SU-DHL-6 (cell line): ENCODE data around the gene CLUH.
"Not testable (repeated sequence)": the region's sequence is repeated elsewhere in the genome, so short reads cannot be mapped to it uniquely, and the experiment has no call there.

ENCODE experiments used
- H2AFZ ChIP-seq: fragments of 200-600 bp; sonication (generic); 2 replicates; pipeline ENCODE4 v1.6.1; 2014; ENCODE audit warnings: low read depth, mild to moderate bottlenecking, moderate library complexity, mixed read lengths, antibody characterized with exemption, low read length; ENCODE audit not compliant: severe bottlenecking
- H3F3A ChIP-seq: fragments of 200-600 bp; shearing (Covaris generic); 2 replicates; pipeline ENCODE4 v1.6.0; 2016; ENCODE audit warnings: antibody characterized with exemption, mild to moderate bottlenecking; ENCODE audit not compliant: insufficient read depth
- H3K27ac ChIP-seq: fragments of 200-600 bp; sonication (generic); 2 replicates; pipeline ENCODE4 v1.5.1; 2016; ENCODE audit warnings: low read depth, mild to moderate bottlenecking, low read length, moderate library complexity, mixed read lengths
- H3K27me3 ChIP-seq: fragments of 200-600 bp; sonication (generic), shearing (Covaris generic); 2 replicates; pipeline ENCODE4 v1.6.0; 2014; ENCODE audit warnings: mild to moderate bottlenecking, low read length
- H3K36me3 ChIP-seq: fragments of 200-600 bp; sonication (generic); 2 replicates; pipeline ENCODE4 v1.6.1; 2014; ENCODE audit warnings: mild to moderate bottlenecking, low read length, mixed read lengths
- H3K4me2 ChIP-seq: fragments of 300-600, 200-600 bp; shearing (Covaris generic), sonication (generic); 2 replicates; pipeline ENCODE4 v1.6.0; 2014; ENCODE audit warnings: low read length, low read depth, mild to moderate bottlenecking; ENCODE audit not compliant: poor library complexity, severe bottlenecking
- H3K4me3 ChIP-seq: fragments of 200-600 bp; sonication (generic); 2 replicates; pipeline ENCODE4 v1.5.1; 2014; ENCODE audit warnings: antibody characterized with exemption, low read length, mild to moderate bottlenecking, mixed read lengths; ENCODE audit not compliant: insufficient read depth, poor library complexity, severe bottlenecking
- H3K79me2 ChIP-seq: fragments of 200-600 bp; sonication (generic); 2 replicates; pipeline ENCODE4 v1.6.1; 2014; ENCODE audit warnings: mild to moderate bottlenecking, low read length, moderate library complexity; ENCODE audit not compliant: insufficient read depth
- H3K9ac ChIP-seq: fragments of 200-600 bp; sonication (generic); 2 replicates; pipeline ENCODE4 v1.7.0; 2014; ENCODE audit warnings: mild to moderate bottlenecking, low read length
- H3K9me2 ChIP-seq: fragments of 200-600 bp; sonication (generic); replicated peaks from 2 replicates; pipeline ENCODE4 v1.6.1; 2014; ENCODE audit warnings: low read length; ENCODE audit not compliant: insufficient read depth
- H3K9me3 ChIP-seq: fragments of 200-600 bp; sonication (generic); 2 replicates; pipeline ENCODE4 v1.6.1; 2014; ENCODE audit warnings: low read length, mixed read lengths; ENCODE audit not compliant: insufficient read depth
- H4K20me1 ChIP-seq: fragments of 200-600 bp; sonication (generic); 2 replicates; pipeline ENCODE4 v1.6.1; 2014; ENCODE audit warnings: low read depth, mild to moderate bottlenecking, antibody characterized with exemption, low read length, moderate library complexity, mixed read lengths
- EZH2phosphoT487 ChIP-seq: fragments of 200-600 bp; sonication (generic), shearing (Covaris generic); conservative IDR thresholded peaks from 2 replicates; pipeline ENCODE4 v1.6.1; 2018; ENCODE audit warnings: mild to moderate bottlenecking, antibody characterized with exemption, low read length, moderate library complexity, mixed read lengths
- TF ChIP-seq, protein P1 (sequence below): fragments of 200-600 bp; sonication (generic); IDR thresholded peaks from one replicate; pipeline ENCODE4 v1.5.1; 2017; ENCODE audit warnings: antibody characterized with exemption, mild to moderate bottlenecking, low read length, moderate library complexity; ENCODE audit not compliant: insufficient read depth, poor library complexity, severe bottlenecking

CLUH gene

DNA sequence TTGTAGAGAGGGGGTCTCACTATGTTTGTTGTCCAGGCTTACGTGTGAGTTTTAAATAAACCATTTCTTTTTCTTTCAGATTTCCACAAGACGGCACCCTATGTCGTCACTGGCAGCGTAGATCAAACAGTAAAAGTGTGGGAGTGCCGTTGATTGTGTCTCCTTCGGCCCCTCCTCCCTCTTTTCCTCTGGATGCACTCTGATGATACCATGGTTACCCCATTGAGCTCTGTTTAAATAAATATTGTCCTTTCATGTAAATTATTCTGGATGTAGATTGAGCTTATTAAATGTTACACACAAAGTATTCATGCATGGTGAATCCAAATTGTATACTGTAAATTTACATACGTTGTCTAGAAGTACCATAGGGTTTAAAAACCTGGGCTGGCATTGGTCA, 29.9 kb downstream of the CLUH start:
- no peak for TF ChIP-seq EZH2phosphoT487
- TF ChIP-seq, protein P1, sequence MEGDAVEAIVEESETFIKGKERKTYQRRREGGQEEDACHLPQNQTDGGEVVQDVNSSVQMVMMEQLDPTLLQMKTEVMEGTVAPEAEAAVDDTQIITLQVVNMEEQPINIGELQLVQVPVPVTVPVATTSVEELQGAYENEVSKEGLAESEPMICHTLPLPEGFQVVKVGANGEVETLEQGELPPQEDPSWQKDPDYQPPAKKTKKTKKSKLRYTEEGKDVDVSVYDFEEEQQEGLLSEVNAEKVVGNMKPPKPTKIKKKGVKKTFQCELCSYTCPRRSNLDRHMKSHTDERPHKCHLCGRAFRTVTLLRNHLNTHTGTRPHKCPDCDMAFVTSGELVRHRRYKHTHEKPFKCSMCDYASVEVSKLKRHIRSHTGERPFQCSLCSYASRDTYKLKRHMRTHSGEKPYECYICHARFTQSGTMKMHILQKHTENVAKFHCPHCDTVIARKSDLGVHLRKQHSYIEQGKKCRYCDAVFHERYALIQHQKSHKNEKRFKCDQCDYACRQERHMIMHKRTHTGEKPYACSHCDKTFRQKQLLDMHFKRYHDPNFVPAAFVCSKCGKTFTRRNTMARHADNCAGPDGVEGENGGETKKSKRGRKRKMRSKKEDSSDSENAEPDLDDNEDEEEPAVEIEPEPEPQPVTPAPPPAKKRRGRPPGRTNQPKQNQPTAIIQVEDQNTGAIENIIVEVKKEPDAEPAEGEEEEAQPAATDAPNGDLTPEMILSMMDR, result no peak
- no peaks in the 10 kb centered on the region for H3K9me2 ChIP-seq
- H3F3A ChIP-seq, result peaks cover 18% of the 10 kb centered on the region; the same call in 1 of the 2 replicates
- no peak overlapping the region for H3K27ac ChIP-seq
- H3K4me3 ChIP-seq, result no peak overlapping the region
- no peaks in the 10 kb centered on the region for H4K20me1 ChIP-seq
- no peak overlapping the region for H2AFZ ChIP-seq
- H3K36me3 ChIP-seq, result peaks cover 36% of the 10 kb centered on the region
- H3K4me2 ChIP-seq, result no peak overlapping the region
- H3K9ac ChIP-seq, result no peak overlapping the region
- no peaks in the 10 kb centered on the region for H3K9me3 ChIP-seq
- no peaks in the 10 kb centered on the region for H3K27me3 ChIP-seq
- H3K79me2 ChIP-seq, result no peaks in the 10 kb centered on the region

DNA sequence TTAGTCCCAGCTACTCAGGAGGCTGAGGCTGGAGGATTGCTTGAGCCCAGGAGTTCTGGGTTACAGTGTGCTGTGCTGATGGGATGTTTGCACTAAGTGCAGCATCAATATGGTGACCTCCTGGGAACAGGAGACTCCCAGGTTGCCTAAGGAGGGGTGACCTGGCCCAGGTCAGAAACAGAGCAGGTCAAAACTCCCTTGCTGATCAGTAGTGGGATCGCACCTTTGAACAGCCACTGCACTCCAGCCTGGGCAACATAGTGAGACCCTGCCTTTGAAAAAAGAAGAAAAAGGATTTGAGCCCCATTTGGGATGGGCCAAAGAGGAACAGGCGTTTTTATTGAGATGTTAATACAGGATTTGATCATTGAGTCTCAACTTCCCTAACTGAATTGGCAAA, 30.6 kb downstream of the CLUH start:
- H3F3A ChIP-seq, result peaks cover 16% of the 10 kb centered on the region; the same call in 1 of the 2 replicates
- no peaks in the 10 kb centered on the region for H3K9me3 ChIP-seq
- H3K9ac ChIP-seq, result no peak overlapping the region
- H3K27ac ChIP-seq, result no peak overlapping the region
- no peak overlapping the region for H3K4me3 ChIP-seq
- no peak overlapping the region for H2AFZ ChIP-seq
- H3K79me2 ChIP-seq, result 0 out of 2 replicates have a peak, but pooled peaks cover 3% of the 10 kb centered on the region
- peaks cover 41% of the 10 kb centered on the region for H3K36me3 ChIP-seq
- H3K9me2 ChIP-seq, result no peaks in the 10 kb centered on the region
- TF ChIP-seq, protein P1, result no peak
- TF ChIP-seq EZH2phosphoT487, result no peak
- H4K20me1 ChIP-seq, result no peaks in the 10 kb centered on the region
- no peaks in the 10 kb centered on the region for H3K27me3 ChIP-seq
- H3K4me2 ChIP-seq, result no peak overlapping the region

DNA sequence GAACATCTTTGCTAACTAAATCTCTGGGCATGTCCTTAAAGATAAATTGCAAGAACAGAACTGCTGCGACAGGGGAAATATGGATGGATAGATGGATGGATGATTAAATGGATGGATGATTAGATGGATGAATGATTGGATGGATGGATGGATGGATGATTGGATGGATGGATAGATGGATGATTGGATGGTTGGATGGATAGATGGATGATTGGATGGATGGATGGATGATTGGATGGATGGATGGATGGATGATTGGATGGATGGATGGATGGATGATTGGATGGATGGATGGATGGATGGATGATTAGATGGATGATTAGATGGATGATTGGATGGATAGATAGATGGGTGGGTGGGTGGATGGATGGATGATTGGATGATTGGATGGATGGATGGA, 32.3 kb downstream of the CLUH start:
- H3K27me3 ChIP-seq, H3K9ac ChIP-seq, H2AFZ ChIP-seq, H4K20me1 ChIP-seq, H3K27ac ChIP-seq, H3K4me3 ChIP-seq, H3K4me2 ChIP-seq, H3K9me3 ChIP-seq, H3K9me2 ChIP-seq, H3K79me2 ChIP-seq: not testable (repeated sequence)
- Histone ChIP-seq H3K36me3 (peaks cover 50% of the 10 kb centered on the region), H3F3A (peaks cover 10% of the 10 kb centered on the region)

DNA sequence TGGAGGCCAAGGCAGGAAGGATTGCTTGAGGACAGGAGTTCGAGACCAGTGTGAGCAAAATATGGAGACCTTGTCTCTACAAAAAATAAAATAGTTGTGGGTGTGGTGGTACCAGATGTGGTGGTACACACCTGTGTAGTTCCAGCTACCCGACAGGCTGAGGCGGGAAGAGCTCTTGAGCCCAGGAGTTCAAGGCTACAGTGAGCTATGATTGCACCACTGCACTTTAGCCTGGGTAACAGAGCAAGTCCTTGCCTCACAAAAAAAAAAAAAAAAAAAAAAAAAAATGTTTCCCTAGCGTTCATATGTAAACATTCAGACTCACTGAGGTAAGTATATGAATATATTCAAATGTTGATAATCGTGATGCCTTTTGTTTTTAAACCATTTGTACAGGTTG, 39.5 kb downstream of the CLUH start:
- peaks cover 46% of the 10 kb centered on the region for H3K36me3 ChIP-seq
- H4K20me1 ChIP-seq, result no peaks in the 10 kb centered on the region
- no peaks in the 10 kb centered on the region for H3K27me3 ChIP-seq

DNA sequence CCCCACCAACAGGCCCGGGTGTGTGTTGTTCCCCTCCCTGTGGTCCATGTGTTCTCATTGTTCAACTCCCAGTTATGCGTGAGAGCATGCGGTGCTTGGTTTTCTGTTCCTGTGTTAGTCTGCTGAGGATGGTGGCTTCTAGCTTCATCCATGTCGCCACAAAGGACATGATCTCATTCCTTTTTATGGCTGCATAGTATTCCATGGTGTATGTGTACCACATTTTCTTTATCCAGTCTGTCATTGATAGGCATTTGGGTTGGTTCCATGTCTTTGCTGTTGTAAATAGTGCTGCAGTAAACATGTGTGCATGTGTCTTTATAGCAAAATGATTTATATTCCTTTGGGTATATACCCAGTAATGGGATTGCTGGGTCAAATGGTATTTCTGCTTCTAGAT, 51.2 kb downstream of the CLUH start:
- not testable (repeated sequence) for H2AFZ ChIP-seq, H3K9me3 ChIP-seq, H3K4me3 ChIP-seq, H3K9ac ChIP-seq, H3K4me2 ChIP-seq, H3K27ac ChIP-seq, H3F3A ChIP-seq, H3K9me2 ChIP-seq, H3K36me3 ChIP-seq, H3K27me3 ChIP-seq
- Histone ChIP-seq H3K79me2 (peaks cover 100% of the 10 kb centered on the region), H4K20me1 (peaks cover 13% of the 10 kb centered on the region)

More for the DNA sequence above, 39.5 kb downstream of the CLUH start:
- H3K4me2 ChIP-seq, result no peak overlapping the region
- H3K9me2 ChIP-seq, result no peaks in the 10 kb centered on the region
- peaks cover 18% of the 10 kb centered on the region for H3F3A ChIP-seq
- no peaks in the 10 kb centered on the region for H3K9me3 ChIP-seq
- peaks cover 8% of the 10 kb centered on the region; the same call in 1 of the 2 replicates for H3K79me2 ChIP-seq
- TF ChIP-seq EZH2phosphoT487, result no peak
- TF ChIP-seq, protein P1, result no peak
- H2AFZ ChIP-seq, result no peak overlapping the region
- no peak overlapping the region for H3K9ac ChIP-seq
- no peak overlapping the region for H3K27ac ChIP-seq
- no peak overlapping the region for H3K4me3 ChIP-seq

DNA sequence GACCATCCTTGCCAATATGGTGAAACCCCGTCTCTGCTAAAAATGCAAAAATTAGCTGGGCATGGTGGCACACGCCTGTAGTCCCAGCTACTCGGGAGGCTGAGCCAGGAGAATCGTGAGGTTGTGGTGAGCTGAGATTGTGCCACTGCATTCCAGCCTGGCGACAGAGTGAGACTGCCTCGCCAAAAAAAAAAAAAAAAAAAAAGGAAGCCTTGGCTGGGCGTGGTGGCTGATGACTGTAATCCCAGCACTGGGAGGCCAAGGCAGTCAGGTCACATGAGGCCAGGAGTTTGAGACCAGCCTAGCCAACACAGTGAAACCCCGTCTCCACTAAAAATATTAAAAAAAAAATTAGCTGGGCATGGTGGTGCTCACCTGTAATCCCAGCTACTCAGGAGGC, 52.2 kb downstream of the CLUH start:
- H3K4me3 ChIP-seq, H3K9me2 ChIP-seq, H3K36me3 ChIP-seq, H3K9me3 ChIP-seq, H2AFZ ChIP-seq, H3K9ac ChIP-seq, H3K4me2 ChIP-seq, H3K27ac ChIP-seq, H3K27me3 ChIP-seq, H3F3A ChIP-seq: not testable (repeated sequence)
- Histone ChIP-seq H4K20me1 (peaks cover 13% of the 10 kb centered on the region), H3K79me2 (peaks cover 100% of the 10 kb centered on the region)
